DOHH2 (cell line): ENCODE data around the gene TIMM17B.

Source experiments
- CTCF ChIP-seq: fragments of 200-600 bp; sonication (generic); IDR thresholded peaks from one replicate; pipeline ENCODE4 v1.5.1; 2014; ENCODE audit warnings: antibody characterized with exemption, mild to moderate bottlenecking, low read depth, low read length; ENCODE audit not compliant: poor library complexity, severe bottlenecking
- EZH2phosphoT487 ChIP-seq: fragments of 200-600 bp; sonication (generic); IDR thresholded peaks from 2 replicates; pipeline ENCODE4 v1.6.1; 2017; ENCODE audit warnings: borderline replicate concordance, mild to moderate bottlenecking, antibody characterized with exemption, low read length, moderate library complexity, mixed read lengths

- TF ChIP-seq CTCF (no peak), EZH2phosphoT487 (no peak)
Measured at GRCh38 chrX:48939524-48940228, 42.1 kb upstream of the TIMM17B start.
